OCI-LY3 (cell line): Measurements from ENCODE around the gene CD101.

Source experiments
- H2AFZ ChIP-seq: fragments of 200-600, 300-600 bp; shearing (Covaris generic); 2 replicates; pipeline ENCODE4 v1.6.0; 2014; ENCODE audit warnings: antibody characterized with exemption, low read depth, low read length
- H3K27ac ChIP-seq: fragments of 200-600, 300-600 bp; sonication (generic); 2 replicates; pipeline ENCODE4 v1.5.1; 2014; ENCODE audit warnings: mild to moderate bottlenecking, low read length, moderate library complexity, mixed read lengths
- H3K27me3 ChIP-seq: fragments of 200-600, 300-600 bp; sonication (generic); 2 replicates; pipeline ENCODE4 v1.6.1; 2014; ENCODE audit warnings: low read depth, low read length, mixed read lengths
- H3K36me3 ChIP-seq: fragments of 200-600, 300-600 bp; sonication (generic); replicated peaks from 2 replicates; pipeline ENCODE3; 2014; ENCODE audit warnings: low read depth, low read length, mixed read lengths
- H3K4me1 ChIP-seq: fragments of 300-600, 200-600 bp; sonication (generic); 2 replicates; pipeline ENCODE4 v1.6.1; 2014; ENCODE audit warnings: low read length, mixed read lengths
- H3K4me2 ChIP-seq: fragments of 200-600, 300-600 bp; sonication (generic); 2 replicates; pipeline ENCODE4 v1.6.1; 2014; ENCODE audit warnings: low read length, mixed read lengths
- H3K4me3 ChIP-seq: fragments of 300-600, 200-600 bp; sonication (generic); 2 replicates; pipeline ENCODE4 v1.5.1; 2014; ENCODE audit warnings: antibody characterized with exemption, mild to moderate bottlenecking, low read length, moderate library complexity
- H3K79me2 ChIP-seq: fragments of 300-600, 200-600 bp; shearing (Covaris generic); 2 replicates; pipeline ENCODE4 v1.6.1; 2014; ENCODE audit warnings: mild to moderate bottlenecking, low read length, mixed read lengths
- H3K9ac ChIP-seq: fragments of 300-600, 200-600 bp; shearing (Covaris generic); 2 replicates; pipeline ENCODE4 v1.6.0; 2014; ENCODE audit warnings: mild to moderate bottlenecking, low read length, moderate library complexity
- H3K9me3 ChIP-seq: fragments of 200-600, 300-600 bp; shearing (Covaris generic); 2 replicates; pipeline ENCODE4 v1.6.1; 2014; ENCODE audit warnings: low read length, mixed read lengths; ENCODE audit not compliant: insufficient read depth
- H4K20me1 ChIP-seq: fragments of 200-600, 300-600 bp; sonication (generic); 2 replicates; pipeline ENCODE4 v1.6.1; 2016; ENCODE audit warnings: low read length, mixed read lengths; ENCODE audit not compliant: insufficient read depth
- CTCF ChIP-seq: fragments of 200-600, 300-600 bp; sonication (generic); IDR thresholded peaks from 2 replicates; pipeline ENCODE4 v1.5.1; 2014; ENCODE audit warnings: antibody characterized with exemption, low read length, low read depth
- EZH2phosphoT487 ChIP-seq: fragments of 200-600 bp; shearing (Covaris generic); IDR thresholded peaks from 2 replicates; pipeline ENCODE4 v1.6.1; 2018; ENCODE audit warnings: antibody characterized with exemption, mixed run types, low read depth

Gene CD101

GRCh38 chr1:117036018-117036461, 34.5 kb downstream of the CD101 start:
- Histone ChIP-seq H3K27me3 (no peaks in the 10 kb centered on the region), H3K9me3 (no peaks in the 10 kb centered on the region), H3K79me2 (no peaks in the 10 kb centered on the region), H3K4me1 (no peaks in the 10 kb centered on the region), H3K9ac (no peak overlapping the region), H3K4me3 (no peak overlapping the region), H3K27ac (no peak overlapping the region), H2AFZ (no peak overlapping the region), H3K4me2 (no peak overlapping the region), H3K36me3 (no peaks in the 10 kb centered on the region), H4K20me1 (no peaks in the 10 kb centered on the region)
- no peak for TF ChIP-seq EZH2phosphoT487
- no peak for TF ChIP-seq CTCF

GRCh38 chr1:117037802-117038201, 36.2 kb downstream of the CD101 start:
- Histone ChIP-seq H3K27me3 (no peaks in the 10 kb centered on the region), H3K4me1 (no peaks in the 10 kb centered on the region), H4K20me1 (no peaks in the 10 kb centered on the region), H3K9ac (no peak overlapping the region), H3K4me3 (no peak overlapping the region), H3K36me3 (no peaks in the 10 kb centered on the region), H3K4me2 (no peak overlapping the region), H2AFZ (no peak overlapping the region), H3K79me2 (no peaks in the 10 kb centered on the region), H3K27ac (no peak overlapping the region), H3K9me3 (no peaks in the 10 kb centered on the region)
- TF ChIP-seq EZH2phosphoT487 (no peak), CTCF (no peak)

GRCh38 chr1:117038236-117038635, 36.7 kb downstream of the CD101 start:
- Histone ChIP-seq H3K79me2 (no peaks in the 10 kb centered on the region), H3K36me3 (no peaks in the 10 kb centered on the region), H2AFZ (no peak overlapping the region), H3K4me3 (no peak overlapping the region), H3K27ac (no peak overlapping the region), H3K27me3 (no peaks in the 10 kb centered on the region), H3K9me3 (no peaks in the 10 kb centered on the region), H3K9ac (no peak overlapping the region), H3K4me1 (no peaks in the 10 kb centered on the region), H4K20me1 (no peaks in the 10 kb centered on the region), H3K4me2 (no peak overlapping the region)
- TF ChIP-seq CTCF (no peak), EZH2phosphoT487 (no peak)

- Histone ChIP-seq H3K4me1 (no peaks in the 10 kb centered on the region), H4K20me1 (no peaks in the 10 kb centered on the region), H3K79me2 (no peaks in the 10 kb centered on the region), H3K27me3 (no peaks in the 10 kb centered on the region), H3K9ac (no peak overlapping the region), H2AFZ (no peak overlapping the region), H3K4me3 (no peak overlapping the region), H3K27ac (no peak overlapping the region), H3K9me3 (no peaks in the 10 kb centered on the region), H3K36me3 (no peaks in the 10 kb centered on the region), H3K4me2 (no peak overlapping the region)
- TF ChIP-seq CTCF (no peak), EZH2phosphoT487 (no peak)
Measured at GRCh38 chr1:117044217-117044616, 42.7 kb downstream of the CD101 start.
